ENCODE data around the gene DEFB131B.
"Not testable (repeated sequence)": the region's sequence is repeated elsewhere in the genome, so short reads cannot be mapped to it uniquely, and the experiment has no call there.

The DEFB131B gene

GRCh38 chr11:71878059-71878458, at the start of gene DEFB131B:
Gene DEFB131B, plus strand, starts transcription at chr11:71878453. Its CDS starts 0 bp downstream, at chr11:71878453.
- in situ Hi-C loops (cut with MboI; ENCODE audit: low sequenced_read_pairs): not testable (repeated sequence)

- in situ Hi-C loops (cut with MboI; ENCODE audit: low sequenced_read_pairs): not testable (repeated sequence)
Measured at GRCh38 chr11:71829247-71829646, 49.0 kb upstream of the DEFB131B start.

- in situ Hi-C loops (cut with MboI; ENCODE audit: low sequenced_read_pairs): not testable (repeated sequence)
Measured at GRCh38 chr11:71829686-71830085, 48.6 kb upstream of the DEFB131B start.

GRCh38 chr11:71832811-71833210, 45.4 kb upstream of the DEFB131B start, which contains the start of gene DEFB108B:
Gene DEFB108B, plus strand, starts transcription at chr11:71833200. Its CDS starts 0 bp downstream, at chr11:71833200.
- in situ Hi-C loops (cut with MboI; ENCODE audit: low sequenced_read_pairs): not testable (repeated sequence)

GRCh38 chr11:71842720-71843119, 35.5 kb upstream of the DEFB131B start:
- in situ Hi-C loops (cut with MboI; ENCODE audit: low sequenced_read_pairs): not testable (repeated sequence)

- in situ Hi-C loops (cut with MboI; ENCODE audit: low sequenced_read_pairs): not testable (repeated sequence)
Measured at GRCh38 chr11:71843355-71843754, 34.9 kb upstream of the DEFB131B start.

GRCh38 chr11:71843858-71844257, 34.4 kb upstream of the DEFB131B start:
- in situ Hi-C loops (cut with MboI; ENCODE audit: low sequenced_read_pairs): no loop called here

- in situ Hi-C loops (cut with MboI; ENCODE audit: low sequenced_read_pairs): not testable (repeated sequence)
Measured at GRCh38 chr11:71853895-71854294, 24.4 kb upstream of the DEFB131B start.

GRCh38 chr11:71855880-71856279, 22.4 kb upstream of the DEFB131B start:
- in situ Hi-C loops (cut with MboI; ENCODE audit: low sequenced_read_pairs): not testable (repeated sequence)

- in situ Hi-C loops (cut with MboI; ENCODE audit: low sequenced_read_pairs): not testable (repeated sequence)
Measured at GRCh38 chr11:71860835-71861234, 17.4 kb upstream of the DEFB131B start.

GRCh38 chr11:71863978-71864627, 14.2 kb upstream of the DEFB131B start:
- in situ Hi-C loops (cut with MboI; ENCODE audit: low sequenced_read_pairs): not testable (repeated sequence)

GRCh38 chr11:71867209-71867608, 11.0 kb upstream of the DEFB131B start:
- in situ Hi-C loops (cut with MboI; ENCODE audit: low sequenced_read_pairs): not testable (repeated sequence)

GRCh38 chr11:71869931-71870330, 8.3 kb upstream of the DEFB131B start:
- in situ Hi-C loops (cut with MboI; ENCODE audit: low sequenced_read_pairs): not testable (repeated sequence)

- in situ Hi-C loops (cut with MboI; ENCODE audit: low sequenced_read_pairs): not testable (repeated sequence)
Measured at GRCh38 chr11:71870661-71871060, 7.6 kb upstream of the DEFB131B start.

GRCh38 chr11:71876262-71876661, 2.0 kb upstream of the DEFB131B start:
- in situ Hi-C loops (cut with MboI; ENCODE audit: low sequenced_read_pairs): not testable (repeated sequence)

GRCh38 chr11:71885806-71886205, 7.6 kb downstream of the DEFB131B start:
- in situ Hi-C loops (cut with MboI; ENCODE audit: low sequenced_read_pairs): not testable (repeated sequence)

- in situ Hi-C loops (cut with MboI; ENCODE audit: low sequenced_read_pairs): not testable (repeated sequence)
Measured at GRCh38 chr11:71888335-71889010, 10.2 kb downstream of the DEFB131B start.

GRCh38 chr11:71889181-71889872, 11.1 kb downstream of the DEFB131B start:
- in situ Hi-C loops (cut with MboI; ENCODE audit: low sequenced_read_pairs): not testable (repeated sequence)

GRCh38 chr11:71895961-71896360, 17.7 kb downstream of the DEFB131B start:
- in situ Hi-C loops (cut with MboI; ENCODE audit: low sequenced_read_pairs): no loop called here

- in situ Hi-C loops (cut with MboI; ENCODE audit: low sequenced_read_pairs): not testable (repeated sequence)
Measured at GRCh38 chr11:71901137-71901536, 22.9 kb downstream of the DEFB131B start.

- in situ Hi-C loops (cut with MboI; ENCODE audit: low sequenced_read_pairs): no loop called here
Measured at GRCh38 chr11:71908218-71908617, 30.0 kb downstream of the DEFB131B start.

- in situ Hi-C loops (cut with MboI; ENCODE audit: low sequenced_read_pairs): not testable (repeated sequence)
Measured at GRCh38 chr11:71910775-71911174, 32.5 kb downstream of the DEFB131B start.

All from hTERT RPE-1 (cell line).